Liver (tissue), 9 donors: Measurements from ENCODE around the gene SCTR. TPM values are rescaled to one million over a fixed set of nuclear protein-coding genes. Genes with fewer than 3 reads are reported as not detected.
A peak's percentile ranks its signal among the peaks of the same experiment; 100 is the strongest.

Experiments used
- DNase-seq: peaks from one replicate; pipeline ENCODE4 v3.0.0-alpha.2; 2017; ENCODE audit warnings: low spot score
- H3K27ac ChIP-seq, 2 donors: one replicate each; pipeline ENCODE4 v1.7.0; 2013; ENCODE audit warnings: inconsistent platforms in 2 of 2, low read length in 2 of 2, control low read depth in 1 of 2, low read depth in 1 of 2, mild to moderate bottlenecking in 1 of 2
- H3K27me3 ChIP-seq, 4 donors: one replicate each; pipeline versions ENCODE4 v1.6.1 to v1.7.0; 2013; ENCODE audit warnings: low read length in 3 of 4, inconsistent platforms in 1 of 4, mild to moderate bottlenecking in 1 of 4, moderate library complexity in 1 of 4; ENCODE audit not compliant: control insufficient read depth in 4 of 4, insufficient read depth in 4 of 4
- H3K36me3 ChIP-seq, 4 donors: one replicate each; pipeline versions ENCODE4 v1.6.1 to v1.7.0; 2013; ENCODE audit warnings: low read length in 3 of 4, mild to moderate bottlenecking in 3 of 4, low read depth in 1 of 4, moderate library complexity in 1 of 4; ENCODE audit not compliant: control insufficient read depth in 4 of 4, insufficient read depth in 3 of 4
- H3K4me1 ChIP-seq, 4 donors: one replicate each; pipeline versions ENCODE4 v1.6.1 to v1.7.0; 2013; ENCODE audit warnings: low read length in 3 of 4, mild to moderate bottlenecking in 3 of 4, moderate library complexity in 1 of 4; ENCODE audit not compliant: control insufficient read depth in 4 of 4, insufficient read depth in 4 of 4
- H3K4me3 ChIP-seq, 3 donors: one replicate each; pipeline versions ENCODE4 v1.6.1 to v1.7.0; 2013; ENCODE audit warnings: low read length in 3 of 3, control low read depth in 1 of 3, low read depth in 1 of 3, mild to moderate bottlenecking in 1 of 3
- H3K9ac ChIP-seq, 2 donors: one replicate each; pipeline ENCODE4 v1.7.0; 2013; ENCODE audit warnings: low read length in 2 of 2, mild to moderate bottlenecking in 2 of 2, moderate library complexity in 2 of 2, control low read depth in 1 of 2, low read depth in 1 of 2
- H3K9me3 ChIP-seq, 4 donors: one replicate each; pipeline versions ENCODE4 v1.6.1 to v1.7.0; 2013; ENCODE audit warnings: low read length in 3 of 4; ENCODE audit not compliant: control insufficient read depth in 4 of 4
- ATF3 ChIP-seq: IDR thresholded peaks from 2 replicates; pipeline ENCODE4 v1.6.1; 2016; ENCODE audit warnings: antibody characterized with exemption
- FOXA1 ChIP-seq: IDR thresholded peaks from 2 replicates; pipeline ENCODE4 v1.6.1; 2016; ENCODE audit warnings: antibody characterized with exemption
- HNF4G ChIP-seq: IDR thresholded peaks from 2 replicates; pipeline ENCODE4 v1.6.1; 2016; ENCODE audit warnings: antibody characterized with exemption
- JUND ChIP-seq, 2 donors: IDR thresholded peaks; 2 replicates each; pipeline ENCODE4 v1.6.1; 2016; ENCODE audit warnings: antibody characterized with exemption in 2 of 2
- MAX ChIP-seq: IDR thresholded peaks from 2 replicates; pipeline ENCODE4 v1.6.1; 2016; ENCODE audit warnings: antibody characterized with exemption
- NR2F2 ChIP-seq: IDR thresholded peaks from 2 replicates; pipeline ENCODE4 v1.6.1; 2016; ENCODE audit warnings: antibody characterized with exemption
- REST ChIP-seq: IDR thresholded peaks from 2 replicates; pipeline ENCODE4 v1.6.1; 2016; ENCODE audit warnings: antibody characterized with exemption, mild to moderate bottlenecking
- TAF1 ChIP-seq: conservative IDR thresholded peaks from 2 replicates; pipeline ENCODE4 v1.6.1; 2016; ENCODE audit warnings: antibody characterized with exemption, mild to moderate bottlenecking
- WGBS: extraction: QIAGEN DNeasy Blood & Tissue Kit; methylation state at CpG from one replicate; pipeline ENCODE4 v1.1.7; 2013; 5-methylcytosine and 5-hydroxymethylcytosine counted together
- polyA plus RNA-seq, 2 donors: library from polyadenylated mRNA; stranded (reverse) in 1 of 2; unstranded in 1 of 2; fragments of 200-250 nt in 1 of 2; fragments of >200 nt in 1 of 2; fragmentation: Nextera tagmentation in 1 of 2; extraction: Ambion mirVana in 1 of 2; gene quantifications; one replicate each; pipeline versions ENCODE4 v1.2.1 to v1.2.3, GENCODE V29; 2013 to 2015
- total RNA-seq, 2 donors: library from RNA; depleted of rRNA; stranded (reverse); fragments of >200 nt; gene quantifications; one replicate each; pipeline ENCODE4 v1.2.3, GENCODE V29; 2014
- donor health status: healthy.
- donor health status: healthy.
- donor health status: healthy.
- donor health status: healthy.
- donor health status: healthy.

Gene SCTR
- total and polyA plus RNA-seq, 4 donors = 0.17 to 0.47 (median 0.29) TPM

GRCh38 chr2:119442226-119442619 is 82.1 kb downstream of the SCTR start:
- no peak overlapping the region for H3K9ac ChIP-seq
- H3K9me3 ChIP-seq = no peaks in the 10 kb centered on the region
- 87% methylated on average over 7 of the region's 7 CpGs for WGBS
- peaks cover 7 to 14% (median 11%) of the 10 kb centered on the region in 4 donors for H3K4me1 ChIP-seq
- no peak overlapping the region for H3K27ac ChIP-seq
- DNase-seq = no peak
- TF ChIP-seq FOXA1 (no peak), ATF3 (no peak), NR2F2 (no peak), JUND (IDR thresholded peaks at IDR 0.05) (peak in 1 of 2 donors; percentile 31)
- H3K36me3 ChIP-seq = peaks cover 0 to 14% (median 8%) of the 10 kb centered on the region in 4 donors
- H3K27me3 ChIP-seq = no peaks in the 10 kb centered on the region
- no peak overlapping the region for H3K4me3 ChIP-seq

GRCh38 chr2:119441376-119442225 is 82.7 kb downstream of the SCTR start:
- no peaks in the 10 kb centered on the region for H3K9me3 ChIP-seq
- H3K4me1 ChIP-seq = peaks cover 11 to 20% (median 16%) of the 10 kb centered on the region in 4 donors
- no peaks in the 10 kb centered on the region for H3K27me3 ChIP-seq
- peaks cover 5 to 14% (median 8%) of the 10 kb centered on the region in 4 donors for H3K36me3 ChIP-seq
- H3K9ac ChIP-seq = no peak overlapping the region
- no peak for DNase-seq
- H3K27ac ChIP-seq = peak overlapping the region in 1 of 2 donors; percentile 13
- TF ChIP-seq MAX (no peak), HNF4G (no peak), NR2F2 (no peak), REST (no peak), TAF1 (no peak)
- 83% methylated on average over 8 of the region's 8 CpGs for WGBS
- no peak overlapping the region for H3K4me3 ChIP-seq

- TF ChIP-seq TAF1 = no peak
- Histone ChIP-seq H3K9me3 (no peaks in the 10 kb centered on the region), H3K4me1 (peaks cover 11 to 27% (median 21%) of the 10 kb centered on the region in 4 donors), H3K4me3 (no peak overlapping the region), H3K36me3 (peaks cover 5 to 14% (median 8%) of the 10 kb centered on the region in 4 donors), H3K9ac (no peak overlapping the region), H3K27me3 (no peaks in the 10 kb centered on the region), H3K27ac (no peak overlapping the region)
- 87% methylated on average over 4 of the region's 4 CpGs for WGBS
- no peak for DNase-seq
These were observed 83.4 kb downstream of the SCTR start for GRCh38 chr2:119440873-119441272.
